Fibroblast of the aortic adventitia (primary cell): ENCODE results near the gene HELB. TPM values are rescaled to one million over a fixed set of nuclear protein-coding genes. Genes with fewer than 3 reads are reported as not detected.

Source experiments
- DNase-seq: peaks from one replicate; pipeline ENCODE4 v3.0.0-alpha.2; 2010; ENCODE audit warnings: low read depth
- H3K4me3 ChIP-seq: 2 replicates; pipeline ENCODE4 v1.5.1; 2011; ENCODE audit warnings: low read depth, mild to moderate bottlenecking, control low read depth, low read length, moderate library complexity
- CTCF ChIP-seq: IDR thresholded peaks from 2 replicates; pipeline ENCODE4 v1.5.1; 2011; ENCODE audit warnings: mild to moderate bottlenecking, low read length, control low read depth, inconsistent platforms; ENCODE audit not compliant: insufficient read depth
- total RNA-seq: library from RNA; depleted of rRNA; stranded (reverse); fragments of >200 nt; gene quantifications from 2 replicates; pipeline ENCODE4 v1.2.3, GENCODE V29; 2012; ENCODE audit warnings: low replicate concordance

The HELB gene
- total RNA-seq, 1 donor: 3.7 TPM

- H3K4me3 ChIP-seq: no peak overlapping the region
- no peak for DNase-seq
- TF ChIP-seq CTCF: no peak
Measured at GRCh38 chr12:66331814-66332213, 29.5 kb downstream of the HELB start.

GRCh38 chr12:66335746-66336145, 33.5 kb downstream of the HELB start:
- no peak for TF ChIP-seq CTCF
- no peak for DNase-seq
- H3K4me3 ChIP-seq: no peak overlapping the region

GRCh38 chr12:66337381-66338010, 35.2 kb downstream of the HELB start:
- no peak for DNase-seq
- H3K4me3 ChIP-seq: no peak overlapping the region
- TF ChIP-seq CTCF: no peak

GRCh38 chr12:66340131-66340530, 37.8 kb downstream of the HELB start:
- TF ChIP-seq CTCF: no peak
- DNase-seq: peak; percentile 6
- H3K4me3 ChIP-seq: no peak overlapping the region

- no peak for TF ChIP-seq CTCF
- H3K4me3 ChIP-seq: no peak overlapping the region
- DNase-seq: no peak
Measured at GRCh38 chr12:66341126-66341525, 38.8 kb downstream of the HELB start.

GRCh38 chr12:66345212-66345611, 42.9 kb downstream of the HELB start:
- TF ChIP-seq CTCF: no peak
- H3K4me3 ChIP-seq: no peak overlapping the region
- DNase-seq: no peak

GRCh38 chr12:66345956-66346355, 43.7 kb downstream of the HELB start:
- no peak for TF ChIP-seq CTCF
- DNase-seq: no peak
- no peak overlapping the region for H3K4me3 ChIP-seq
